Karpas-422 (cell line): Measurements from ENCODE around the gene NEUROD2. TPM values are rescaled to one million over a fixed set of nuclear protein-coding genes. Genes with fewer than 3 reads are reported as not detected.

ENCODE experiments used
- DNase-seq: peaks from one replicate; pipeline ENCODE4 v3.0.0-alpha.2; 2015
- H2AFZ ChIP-seq: fragments of 200-600 bp; sonication (generic); 2 replicates; pipeline ENCODE4 v1.6.1; 2014; ENCODE audit warnings: antibody characterized with exemption, low read length, mixed read lengths
- H3K27ac ChIP-seq: fragments of 200-600 bp; sonication (generic); 2 replicates; pipeline ENCODE4 v1.5.1; 2014; ENCODE audit warnings: mild to moderate bottlenecking, low read length, moderate library complexity
- H3K27me3 ChIP-seq: fragments of 200-600 bp; sonication (generic); 2 replicates; pipeline ENCODE4 v1.6.1; 2014; ENCODE audit warnings: low read length, mixed read lengths
- H3K36me3 ChIP-seq: fragments of 200-600 bp; sonication (generic); 2 replicates; pipeline ENCODE4 v1.6.1; 2014; ENCODE audit warnings: low read length, mixed read lengths; ENCODE audit not compliant: insufficient read depth
- H3K4me1 ChIP-seq: fragments of 200-600 bp; sonication (generic); 2 replicates; pipeline ENCODE4 v1.6.1; 2014; ENCODE audit warnings: mild to moderate bottlenecking, low read length, mixed read lengths
- H3K4me2 ChIP-seq: fragments of 200-600 bp; sonication (generic); 2 replicates; pipeline ENCODE4 v1.6.1; 2014; ENCODE audit warnings: low read length, low read depth, mild to moderate bottlenecking; ENCODE audit not compliant: poor library complexity, severe bottlenecking
- H3K4me3 ChIP-seq: fragments of 200-600 bp; sonication (generic); 2 replicates; pipeline ENCODE4 v1.5.1; 2014; ENCODE audit warnings: mild to moderate bottlenecking, antibody characterized with exemption, low read length, mixed read lengths
- H3K79me2 ChIP-seq: fragments of 200-600 bp; sonication (generic); 2 replicates; pipeline ENCODE4 v1.6.1; 2014; ENCODE audit warnings: mild to moderate bottlenecking, low read length, mixed read lengths
- H3K9ac ChIP-seq: fragments of 200-600 bp; sonication (generic); 2 replicates; pipeline ENCODE4 v1.6.0; 2014; ENCODE audit warnings: low read length
- H3K9me2 ChIP-seq: fragments of 200-600 bp; sonication (generic), shearing (Covaris generic); replicated peaks from 2 replicates; pipeline ENCODE4 v1.6.0; 2014; ENCODE audit warnings: mild to moderate bottlenecking, low read length, moderate library complexity; ENCODE audit not compliant: insufficient read depth
- H3K9me3 ChIP-seq: fragments of 300-700, 200-600 bp; sonication (generic); 2 replicates; pipeline ENCODE4 v1.6.1; 2014; ENCODE audit warnings: low read length, mixed read lengths
- H4K20me1 ChIP-seq: fragments of 200-600 bp; sonication (generic); 2 replicates; pipeline ENCODE4 v1.6.1; 2014; ENCODE audit warnings: mild to moderate bottlenecking, antibody characterized with exemption, low read length, low read depth; ENCODE audit not compliant: insufficient read depth
- total RNA-seq: library from RNA; depleted of rRNA; stranded (reverse); fragments of >200 nt; shearing (Covaris generic); gene quantifications from 2 replicates; pipeline ENCODE4 v1.2.3, GENCODE V29; 2014; ENCODE audit warnings: low replicate concordance

Gene NEUROD2
- total RNA-seq, 1 experiment from 2014 or later, result not detected

GRCh38 chr17:39647256-39647655 lies 39.5 kb upstream of the NEUROD2 start:
- H2AFZ ChIP-seq, result no peak overlapping the region
- no peak for DNase-seq
- no peaks in the 10 kb centered on the region for H3K27me3 ChIP-seq
- H3K36me3 ChIP-seq, result no peaks in the 10 kb centered on the region
- H3K9ac ChIP-seq, result no peak overlapping the region
- H3K27ac ChIP-seq, result no peak overlapping the region
- no peaks in the 10 kb centered on the region for H3K9me3 ChIP-seq
- peaks cover 24% of the 10 kb centered on the region; the same call in 1 of the 2 replicates for H4K20me1 ChIP-seq
- no peak overlapping the region for H3K4me2 ChIP-seq
- no peak overlapping the region for H3K4me3 ChIP-seq
- H3K79me2 ChIP-seq, result peaks cover 57% of the 10 kb centered on the region
- no peaks in the 10 kb centered on the region for H3K4me1 ChIP-seq
- no peaks in the 10 kb centered on the region for H3K9me2 ChIP-seq

DNA sequence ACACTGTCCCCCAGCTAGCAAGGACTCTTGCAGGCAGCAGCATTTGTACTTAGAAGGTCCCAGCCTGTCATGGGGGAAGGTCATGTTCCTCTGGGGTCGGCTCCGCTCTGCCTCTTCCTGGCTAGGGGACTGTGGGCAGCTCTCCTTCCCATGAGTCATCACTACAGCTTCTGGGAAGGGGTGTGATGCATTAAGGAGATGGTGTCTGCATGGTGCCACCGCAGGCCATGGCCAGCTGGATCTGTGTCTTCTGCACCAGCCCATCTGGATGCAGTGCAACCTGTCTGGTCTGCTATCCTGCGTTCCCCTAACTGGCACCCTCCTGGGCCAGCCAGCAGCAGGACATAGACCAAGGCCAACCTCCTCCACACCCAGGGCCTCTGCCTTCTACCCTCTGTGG lies 35.6 kb upstream of the NEUROD2 start:
- Histone ChIP-seq H3K4me3 (no peak overlapping the region), H3K9me2 (no peaks in the 10 kb centered on the region), H2AFZ (no peak overlapping the region), H3K36me3 (no peaks in the 10 kb centered on the region), H3K79me2 (peaks cover 84% of the 10 kb centered on the region), H3K4me1 (peaks cover 9% of the 10 kb centered on the region), H3K27me3 (no peaks in the 10 kb centered on the region), H3K27ac (no peak overlapping the region), H3K9me3 (no peaks in the 10 kb centered on the region), H3K9ac (no peak overlapping the region), H4K20me1 (peaks cover 36% of the 10 kb centered on the region), H3K4me2 (no peak overlapping the region)
- no peak for DNase-seq

DNA sequence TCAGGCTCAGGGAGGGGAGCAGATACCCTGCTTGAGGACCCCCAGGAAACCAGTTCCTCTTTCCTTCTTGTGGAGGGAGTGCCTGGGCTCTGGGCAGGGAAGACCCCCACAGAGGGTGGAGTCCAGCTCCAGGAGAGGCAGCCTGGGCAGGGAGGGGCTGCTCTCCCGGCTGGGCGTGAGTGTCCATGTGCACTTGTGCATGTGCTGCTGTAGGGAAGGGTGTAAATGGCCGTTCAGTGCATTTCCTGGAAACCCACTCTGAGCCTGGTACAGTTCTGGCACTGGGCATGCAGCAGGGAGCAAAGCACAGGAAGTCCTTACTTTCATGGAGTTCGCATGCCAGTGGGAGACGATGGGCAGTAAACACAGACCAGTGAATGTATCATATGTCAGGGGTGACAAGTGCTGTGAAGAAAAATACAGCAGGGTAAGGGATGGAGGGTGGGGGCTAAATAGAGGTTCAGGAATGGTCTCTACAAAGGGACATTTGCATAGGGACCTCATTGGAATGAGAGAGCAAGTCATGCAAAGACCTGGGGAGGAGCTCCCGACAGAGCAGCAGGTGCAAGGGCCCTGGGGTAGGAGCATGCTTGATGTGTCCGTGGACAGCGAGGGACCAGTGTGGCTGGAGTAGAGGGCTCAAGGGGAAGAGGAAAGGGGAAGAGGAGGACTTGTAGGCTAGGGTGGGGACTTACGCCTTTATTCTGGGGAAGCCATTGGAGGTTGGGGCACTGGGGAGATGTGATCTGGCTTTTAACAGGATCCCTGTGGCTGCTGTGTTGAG lies 34.8 kb upstream of the NEUROD2 start:
- Histone ChIP-seq H3K9me2 (no peaks in the 10 kb centered on the region), H2AFZ (no peak overlapping the region), H3K27ac (no peak overlapping the region), H3K4me3 (no peak overlapping the region), H3K4me2 (no peak overlapping the region), H3K27me3 (no peaks in the 10 kb centered on the region), H3K9me3 (no peaks in the 10 kb centered on the region), H3K79me2 (peaks cover 92% of the 10 kb centered on the region), H3K9ac (no peak overlapping the region), H3K4me1 (peaks cover 15% of the 10 kb centered on the region), H4K20me1 (peaks cover 36% of the 10 kb centered on the region), H3K36me3 (no peaks in the 10 kb centered on the region)
- DNase-seq, result no peak

- no peak overlapping the region for H3K9ac ChIP-seq
- no peaks in the 10 kb centered on the region for H3K9me3 ChIP-seq
- no peak for DNase-seq
- peaks cover 15% of the 10 kb centered on the region for H3K4me1 ChIP-seq
- peaks cover 96% of the 10 kb centered on the region for H3K79me2 ChIP-seq
- H3K27me3 ChIP-seq, result no peaks in the 10 kb centered on the region
- H3K36me3 ChIP-seq, result no peaks in the 10 kb centered on the region
- no peak overlapping the region for H3K27ac ChIP-seq
- H3K4me2 ChIP-seq, result no peak overlapping the region
- H2AFZ ChIP-seq, result no peak overlapping the region
- peaks cover 36% of the 10 kb centered on the region for H4K20me1 ChIP-seq
- H3K4me3 ChIP-seq, result no peak overlapping the region
- no peaks in the 10 kb centered on the region for H3K9me2 ChIP-seq
Observed at GRCh38 chr17:39641883-39642282, 34.2 kb upstream of the NEUROD2 start.

- no peaks in the 10 kb centered on the region for H3K36me3 ChIP-seq
- H2AFZ ChIP-seq, result no peak overlapping the region
- no peaks in the 10 kb centered on the region for H3K9me2 ChIP-seq
- no peaks in the 10 kb centered on the region for H3K9me3 ChIP-seq
- H3K4me1 ChIP-seq, result peaks cover 23% of the 10 kb centered on the region
- H3K79me2 ChIP-seq, result peaks cover 89% of the 10 kb centered on the region
- no peak overlapping the region for H3K4me3 ChIP-seq
- no peak overlapping the region for H3K9ac ChIP-seq
- no peak overlapping the region for H3K4me2 ChIP-seq
- no peak for DNase-seq
- peaks cover 33% of the 10 kb centered on the region for H4K20me1 ChIP-seq
- no peak overlapping the region for H3K27ac ChIP-seq
- no peaks in the 10 kb centered on the region for H3K27me3 ChIP-seq
Observed at GRCh38 chr17:39641097-39641496, 33.4 kb upstream of the NEUROD2 start.

- Histone ChIP-seq H3K9ac (no peak overlapping the region), H3K4me3 (no peak overlapping the region), H3K9me2 (no peaks in the 10 kb centered on the region), H3K27ac (no peak overlapping the region), H2AFZ (no peak overlapping the region), H3K36me3 (no peaks in the 10 kb centered on the region), H3K4me2 (no peak overlapping the region), H4K20me1 (peaks cover 32% of the 10 kb centered on the region), H3K79me2 (peaks cover 85% of the 10 kb centered on the region), H3K4me1 (peaks cover 27% of the 10 kb centered on the region), H3K27me3 (no peaks in the 10 kb centered on the region), H3K9me3 (no peaks in the 10 kb centered on the region)
- no peak for DNase-seq
Observed at GRCh38 chr17:39640591-39641031, 32.9 kb upstream of the NEUROD2 start.

DNA sequence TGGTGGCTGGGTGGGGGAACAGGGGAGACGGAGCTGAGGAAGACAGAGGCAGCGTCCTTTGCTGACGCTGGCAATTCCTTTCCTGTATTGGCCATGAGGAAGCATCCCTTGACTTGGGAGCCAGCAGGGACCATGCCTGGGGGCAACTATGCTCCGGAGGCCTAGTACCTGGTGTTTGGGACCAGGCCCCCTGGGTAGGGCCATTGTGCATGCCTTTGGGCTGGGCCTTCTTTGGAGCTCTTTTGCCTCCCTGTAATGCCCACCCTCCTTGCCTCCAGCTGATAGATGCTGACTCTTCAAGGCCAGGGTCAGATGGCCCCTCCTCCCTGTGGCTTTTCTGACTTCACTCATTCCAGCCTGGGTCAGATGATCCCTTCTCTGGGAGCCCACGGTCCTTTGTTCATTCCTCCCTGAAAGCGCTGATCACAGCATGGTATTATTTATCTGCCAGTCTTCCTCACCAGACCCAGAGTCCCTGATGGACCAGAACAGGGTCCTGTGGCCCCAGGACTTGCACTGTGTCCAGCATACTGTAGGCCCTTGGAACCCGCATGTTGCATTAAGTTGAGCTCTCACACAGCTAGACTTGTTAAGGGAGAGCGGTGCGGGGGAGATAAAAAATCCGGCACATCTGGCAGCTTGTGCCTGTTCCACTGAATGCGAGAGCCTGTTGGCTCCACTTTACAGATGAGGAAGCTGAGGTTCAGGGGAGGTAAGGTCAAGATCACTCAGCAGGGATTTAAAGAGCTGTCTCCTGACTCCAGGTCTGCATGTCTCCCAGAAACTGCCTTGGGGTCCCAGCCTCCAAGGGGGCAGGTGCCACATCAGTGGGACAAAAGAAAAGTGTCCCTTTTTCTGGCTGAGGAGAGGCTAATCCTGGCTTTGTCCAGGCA lies 32.1 kb upstream of the NEUROD2 start:
- Histone ChIP-seq H3K27me3 (no peaks in the 10 kb centered on the region), H3K36me3 (no peaks in the 10 kb centered on the region), H3K79me2 (peaks cover 77% of the 10 kb centered on the region), H3K9me2 (no peaks in the 10 kb centered on the region), H3K4me2 (no peak overlapping the region), H3K9me3 (no peaks in the 10 kb centered on the region), H3K9ac (no peak overlapping the region), H3K4me1 (peaks cover 30% of the 10 kb centered on the region), H4K20me1 (peaks cover 28% of the 10 kb centered on the region), H2AFZ (no peak overlapping the region), H3K4me3 (no peak overlapping the region), H3K27ac (no peak overlapping the region)
- no peak for DNase-seq

DNA sequence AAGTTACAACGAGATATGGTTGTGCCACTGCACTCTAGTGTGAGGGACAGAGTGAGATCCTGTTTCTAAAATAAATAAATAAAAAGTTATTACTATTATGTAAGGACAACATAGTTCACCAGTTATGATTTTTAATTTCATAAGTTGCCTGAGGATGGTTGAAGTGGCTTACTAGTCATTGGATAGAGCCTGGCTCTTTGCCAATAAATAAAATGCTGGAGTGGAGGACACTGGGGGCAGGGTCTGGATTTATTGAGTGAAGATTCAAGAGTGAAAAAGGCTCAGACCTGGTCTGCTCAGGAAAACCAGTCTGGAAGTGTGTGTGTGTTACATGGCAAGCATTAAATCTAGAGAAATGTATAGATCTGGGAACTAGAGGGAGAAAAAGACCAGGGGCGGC lies 31.3 kb upstream of the NEUROD2 start:
- peak overlapping the region; percentile 97 for H3K4me2 ChIP-seq
- peak overlapping the region; percentile 87; the same call in 1 of the 2 replicates for H3K9ac ChIP-seq
- peaks cover 26% of the 10 kb centered on the region for H4K20me1 ChIP-seq
- H3K27me3 ChIP-seq, result no peaks in the 10 kb centered on the region
- peaks cover 30% of the 10 kb centered on the region for H3K4me1 ChIP-seq
- peaks cover 69% of the 10 kb centered on the region for H3K79me2 ChIP-seq
- H3K36me3 ChIP-seq, result no peaks in the 10 kb centered on the region
- peak overlapping the region; percentile 93; the same call in 1 of the 2 replicates for H3K4me3 ChIP-seq
- no peaks in the 10 kb centered on the region for H3K9me3 ChIP-seq
- no peak for DNase-seq
- no peaks in the 10 kb centered on the region for H3K9me2 ChIP-seq
- H2AFZ ChIP-seq, result no peak overlapping the region
- H3K27ac ChIP-seq, result no peak overlapping the region
